Measurements from ENCODE around the gene ACSL6.

- no peak for TF ChIP-seq CTCF (IDR thresholded peaks at IDR 0.05)
- TF ChIP-seq POLR2AphosphoS5 (IDR thresholded peaks at IDR 0.05), result no peak
Observed at GRCh38 chr5:131953969-131954368, 57.5 kb downstream of the ACSL6 start.
